Spleen (tissue), 11 donors: ENCODE measurements around the gene AMY2B. TPM values are rescaled to one million over a fixed set of nuclear protein-coding genes. Genes with fewer than 3 reads are reported as not detected.

Source experiments
- DNase-seq: peaks from one replicate; pipeline ENCODE4 v3.0.0-alpha.2; 2020
- H3K27ac ChIP-seq, 8 donors: fragments of 200-600 bp; sonication (generic) in 7 of 8; 1 replicate in 4 of 8; 2 replicates in 4 of 8; pipeline versions ENCODE4 v1.5.0 to v1.8.0; 2016 to 2021; ENCODE audit warnings: inconsistent platforms in 4 of 8, mild to moderate bottlenecking in 4 of 8, moderate library complexity in 1 of 8
- H3K27me3 ChIP-seq, 7 donors: fragments of 200-600 bp; sonication (generic) in 6 of 7; replicated peaks in 1 of 7; 1 replicate in 4 of 7; 2 replicates in 3 of 7; pipeline versions ENCODE4 v1.5.0 to v1.8.0; 2016 to 2021; ENCODE audit warnings: inconsistent platforms in 3 of 7, mild to moderate bottlenecking in 1 of 7
- H3K36me3 ChIP-seq, 6 donors: fragments of 200-600 bp; sonication (generic) in 5 of 6; 1 replicate in 4 of 6; 2 replicates in 2 of 6; pipeline versions ENCODE4 v1.5.0 to v1.8.0; 2016 to 2021; ENCODE audit warnings: inconsistent platforms in 2 of 6
- H3K4me1 ChIP-seq, 6 donors: fragments of 200-600 bp; sonication (generic) in 5 of 6; 1 replicate in 3 of 6; 2 replicates in 3 of 6; pipeline versions ENCODE4 v1.5.0 to v1.8.0; 2016 to 2021; ENCODE audit warnings: inconsistent platforms in 3 of 6
- H3K4me3 ChIP-seq, 8 donors: fragments of 200-600 bp; sonication (generic) in 7 of 8; 1 replicate in 4 of 8; 2 replicates in 4 of 8; pipeline versions ENCODE4 v1.5.0 to v1.8.0; 2016 to 2021; ENCODE audit warnings: inconsistent platforms in 4 of 8, mild to moderate bottlenecking in 4 of 8, moderate library complexity in 2 of 8
- H3K9me3 ChIP-seq, 8 donors: fragments of 200-600 bp; sonication (generic) in 7 of 8; 1 replicate in 4 of 8; 2 replicates in 4 of 8; pipeline versions ENCODE4 v1.5.0 to v1.8.0; 2016 to 2021; ENCODE audit warnings: inconsistent platforms in 4 of 8
- POLR2A ChIP-seq, 3 donors: fragments of 450-650 bp; IDR thresholded peaks; one replicate each; pipeline ENCODE4 v1.5.1; 2017; ENCODE audit warnings: antibody characterized with exemption in 3 of 3, mild to moderate bottlenecking in 1 of 3
- POLR2AphosphoS5 ChIP-seq, 3 donors: sonication (generic); formaldehyde crosslinking; IDR thresholded peaks; one replicate each; pipeline ENCODE4 v1.5.1; 2017; ENCODE audit warnings: antibody characterized with exemption in 3 of 3
- WGBS, 5 donors: extraction: QIAGEN DNeasy Blood & Tissue Kit in 3 of 5; methylation state at CpG; one replicate each; pipeline versions ENCODE4 v1.1.5 to v1.1.7; 2013 to 2018; 5-methylcytosine and 5-hydroxymethylcytosine counted together
- intact Hi-C: fragments of 100-400 bp; cut with DNase I; formaldehyde crosslinking; loops from one replicate; pipeline ENCODE4 v1.15.0; 2023; ENCODE audit warnings: low total_unique reads
- polyA plus RNA-seq, 3 donors: library from polyadenylated mRNA; stranded (reverse); fragments of 200-250 nt; gene quantifications; one replicate each; pipeline ENCODE4 v1.2.1, GENCODE V29; 2013
- total RNA-seq, 7 donors: library from RNA; depleted of rRNA in 3 of 7; stranded (reverse); fragments of >200 nt in 3 of 7; fragmentation: NEBNext Ultra II Directional in 4 of 7; extraction: Animal tissue kit (Norgen Biotek cat#: 25700) in 4 of 7; gene quantifications; one replicate each; pipeline versions ENCODE4 v1.1.0 to v1.2.1, GENCODE V29; 2016 to 2021
- TF ChIP-seq, protein P1 (sequence below), 11 experiments: fragments of 200-600 bp in 7 of 11; fragments of 450-650 bp in 4 of 11; sonication (generic) in 4 of 11; IDR thresholded peaks in 8 of 11; conservative IDR thresholded peaks in 3 of 11; 1 replicate in 7 of 11; 2 replicates in 4 of 11; pipeline versions ENCODE4 v1.4.0 to v1.8.0; 2016 to 2021; ENCODE audit warnings: antibody characterized with exemption in 11 of 11, inconsistent platforms in 4 of 11, mild to moderate bottlenecking in 1 of 11
- donor health status: healthy with polysubstance abuse.
- donor health status: DM: no; HTN: no; CAD: no; lungs with moderate emphysema.
- donor health status: DM: no; HTN: no; CAD: no.
- donor health status: Bipolar disorder and iron deficiency.
- donor health status: healthy.
- donor health status: DM: no; HTN: no; CAD: no.
- donor health status: DM: yes; HTN: yes; CAD: no.

Gene AMY2B
- total and polyA plus RNA-seq, 10 donors, result 15.0 to 47.5 (median 26.2) TPM

DNA sequence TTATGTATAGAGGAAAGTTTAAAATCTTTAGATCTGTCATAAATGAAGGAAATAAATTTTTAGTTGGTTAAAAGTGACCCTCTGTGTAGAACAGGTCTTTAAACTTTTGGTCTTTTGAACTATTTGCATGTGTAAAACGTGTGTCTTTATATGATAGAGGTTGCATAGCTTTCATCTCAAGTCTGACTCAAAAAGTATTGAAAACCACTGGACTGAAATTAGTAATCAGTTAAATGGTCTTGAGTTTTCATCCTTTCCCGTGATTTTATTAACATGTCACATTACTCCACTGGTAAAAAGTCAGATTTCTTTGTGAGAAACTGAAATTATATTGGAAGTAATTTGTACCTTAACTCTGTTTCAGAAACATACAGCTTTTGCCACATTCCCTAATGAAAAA is 44.1 kb upstream of the AMY2B start:
- Histone ChIP-seq H3K27ac (no peak overlapping the region), H3K36me3 (peaks cover 0 to 43% (median 9%) of the 10 kb centered on the region in 6 donors), H3K4me1 (peaks cover 24 to 70% (median 52%) of the 10 kb centered on the region in 6 donors), H3K9me3 (no peaks in the 10 kb centered on the region), H3K4me3 (peak overlapping the region in 5 of 8 donors; percentile 73 to 96 (median 85)), H3K27me3 (no peaks in the 10 kb centered on the region)
- no peak for TF ChIP-seq POLR2AphosphoS5 (IDR thresholded peaks at IDR 0.05)
- TF ChIP-seq, protein P1, sequence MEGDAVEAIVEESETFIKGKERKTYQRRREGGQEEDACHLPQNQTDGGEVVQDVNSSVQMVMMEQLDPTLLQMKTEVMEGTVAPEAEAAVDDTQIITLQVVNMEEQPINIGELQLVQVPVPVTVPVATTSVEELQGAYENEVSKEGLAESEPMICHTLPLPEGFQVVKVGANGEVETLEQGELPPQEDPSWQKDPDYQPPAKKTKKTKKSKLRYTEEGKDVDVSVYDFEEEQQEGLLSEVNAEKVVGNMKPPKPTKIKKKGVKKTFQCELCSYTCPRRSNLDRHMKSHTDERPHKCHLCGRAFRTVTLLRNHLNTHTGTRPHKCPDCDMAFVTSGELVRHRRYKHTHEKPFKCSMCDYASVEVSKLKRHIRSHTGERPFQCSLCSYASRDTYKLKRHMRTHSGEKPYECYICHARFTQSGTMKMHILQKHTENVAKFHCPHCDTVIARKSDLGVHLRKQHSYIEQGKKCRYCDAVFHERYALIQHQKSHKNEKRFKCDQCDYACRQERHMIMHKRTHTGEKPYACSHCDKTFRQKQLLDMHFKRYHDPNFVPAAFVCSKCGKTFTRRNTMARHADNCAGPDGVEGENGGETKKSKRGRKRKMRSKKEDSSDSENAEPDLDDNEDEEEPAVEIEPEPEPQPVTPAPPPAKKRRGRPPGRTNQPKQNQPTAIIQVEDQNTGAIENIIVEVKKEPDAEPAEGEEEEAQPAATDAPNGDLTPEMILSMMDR (IDR thresholded peaks at IDR 0.05 in 8 of 11, conservative IDR thresholded peaks at IDR 0.05 in 3 of 11), result no peak
- no peak for TF ChIP-seq POLR2A (IDR thresholded peaks at IDR 0.05)
- 48 to 68% (median 65%) methylated on average over 2 of the region's 2 CpGs for WGBS, 5 donors
- DNase-seq, result no peak
- intact Hi-C loops, result no loop called here

DNA sequence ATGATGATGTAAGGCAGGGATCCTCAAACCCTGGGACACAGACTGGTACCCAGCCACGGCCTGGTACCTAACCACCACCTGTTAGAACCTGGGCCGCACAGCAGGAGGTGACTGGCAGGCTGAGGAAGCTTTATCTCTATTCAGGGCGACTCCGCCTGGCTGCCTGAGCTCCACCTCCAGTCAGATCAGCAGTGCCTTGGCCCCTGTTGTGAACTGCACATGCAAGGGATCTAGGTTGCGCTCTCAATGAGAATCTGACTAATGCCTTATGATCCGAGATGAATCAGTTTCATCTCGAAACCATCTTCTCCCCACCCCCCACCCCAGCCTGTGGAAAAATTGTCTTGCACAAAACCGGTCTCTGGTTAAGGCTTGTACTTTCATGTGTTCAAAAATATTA is 41.6 kb upstream of the AMY2B start:
- 80 to 93% (median 87%) methylated on average over 8 of the region's 8 CpGs for WGBS, 5 donors
- peaks cover 0 to 67% (median 17%) of the 10 kb centered on the region in 6 donors for H3K36me3 ChIP-seq
- no peaks in the 10 kb centered on the region for H3K27me3 ChIP-seq
- no peaks in the 10 kb centered on the region for H3K9me3 ChIP-seq
- intact Hi-C loops, result no loop called here
- no peak overlapping the region for H3K27ac ChIP-seq
- no peak overlapping the region for H3K4me3 ChIP-seq
- TF ChIP-seq POLR2A (IDR thresholded peaks at IDR 0.05), result no peak
- H3K4me1 ChIP-seq, result peaks cover 24 to 90% (median 60%) of the 10 kb centered on the region in 6 donors
- peak; percentile 60 for DNase-seq

DNA sequence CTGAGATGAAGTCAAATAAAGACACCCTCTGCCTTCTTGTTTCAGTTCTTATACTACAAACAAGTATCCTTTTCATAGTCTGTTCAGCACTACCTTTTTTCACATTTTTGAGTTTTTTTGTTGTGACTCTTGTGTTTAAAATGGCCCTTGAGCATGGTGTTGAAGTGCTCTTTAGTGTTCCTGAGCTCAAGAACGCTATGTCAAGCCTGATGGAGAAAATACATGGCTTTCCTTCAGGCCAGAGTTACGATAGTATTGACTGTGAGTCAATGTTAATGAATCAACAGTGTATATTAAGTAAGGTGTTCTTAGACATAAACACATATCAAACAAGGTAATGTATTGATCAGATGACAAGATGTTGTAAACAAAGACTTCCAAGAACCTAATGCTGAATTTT is 33.2 kb upstream of the AMY2B start:
- no peak for DNase-seq
- Histone ChIP-seq H3K9me3 (no peaks in the 10 kb centered on the region), H3K36me3 (peaks cover 6 to 100% (median 86%) of the 10 kb centered on the region in 6 donors), H3K4me1 (peaks cover 0 to 15% (median 4%) of the 10 kb centered on the region in 6 donors), H3K27ac (no peak overlapping the region), H3K4me3 (no peak overlapping the region), H3K27me3 (no peaks in the 10 kb centered on the region)
- WGBS, 5 donors, result 95 to 97% (median 96%) methylated on average over 2 of the region's 2 CpGs
- intact Hi-C loops, result no loop called here
- TF ChIP-seq POLR2AphosphoS5 (IDR thresholded peaks at IDR 0.05) (no peak), POLR2A (IDR thresholded peaks at IDR 0.05) (no peak)
- TF ChIP-seq, protein P1 (IDR thresholded peaks at IDR 0.05 in 8 of 11, conservative IDR thresholded peaks at IDR 0.05 in 3 of 11), result no peak

DNA sequence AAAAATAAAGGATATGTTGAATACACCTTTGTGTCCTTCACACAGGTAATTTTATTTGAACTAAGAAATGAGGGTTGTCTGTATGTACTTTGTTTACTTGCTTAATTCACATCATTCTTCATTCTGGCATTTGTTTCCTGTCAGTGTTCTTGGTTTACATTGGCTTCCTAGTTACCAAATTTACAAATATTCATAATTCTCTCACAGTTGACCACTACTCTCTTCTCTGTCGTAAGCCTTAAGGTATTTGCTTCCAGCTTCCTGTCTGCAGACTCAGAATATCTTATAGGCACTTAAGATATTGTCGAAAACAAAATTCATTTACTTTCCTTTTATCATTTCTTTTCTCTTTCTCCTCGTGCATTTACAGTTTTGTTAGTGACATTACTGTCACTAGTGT is 30.0 kb upstream of the AMY2B start:
- no peak for DNase-seq
- 87 to 93% (median 90%) methylated on average over 3 of the region's 3 CpGs for WGBS, 5 donors
- Histone ChIP-seq H3K27me3 (no peaks in the 10 kb centered on the region), H3K9me3 (no peaks in the 10 kb centered on the region), H3K36me3 (peaks cover 6 to 100% (median 91%) of the 10 kb centered on the region in 6 donors), H3K27ac (no peak overlapping the region), H3K4me3 (no peak overlapping the region), H3K4me1 (no peaks in the 10 kb centered on the region)
- intact Hi-C loops, result no loop called here
- TF ChIP-seq POLR2A (IDR thresholded peaks at IDR 0.05) (no peak), POLR2AphosphoS5 (IDR thresholded peaks at IDR 0.05) (no peak)
- TF ChIP-seq, protein P1 (IDR thresholded peaks at IDR 0.05 in 8 of 11, conservative IDR thresholded peaks at IDR 0.05 in 3 of 11), result no peak

DNA sequence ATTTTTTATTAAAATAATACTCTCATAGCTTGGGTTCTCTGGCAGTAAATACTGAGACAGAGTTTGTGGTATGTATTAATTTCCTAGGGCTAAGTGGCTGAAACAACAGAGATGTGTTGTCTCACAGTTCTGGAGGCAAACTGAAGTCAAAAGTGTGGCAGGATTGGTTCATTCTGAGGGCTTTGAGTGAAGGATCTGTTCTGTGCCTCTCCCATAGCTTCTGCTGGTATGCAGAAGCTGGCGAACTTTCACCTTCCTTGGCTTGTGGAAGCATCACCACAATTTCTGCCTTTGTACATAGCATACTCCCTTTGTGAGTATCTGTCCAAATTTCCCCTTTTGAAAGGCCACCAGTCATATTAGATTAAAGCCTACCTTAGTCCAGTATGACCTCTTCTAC is 24.9 kb upstream of the AMY2B start:
- Histone ChIP-seq H3K36me3 (peaks cover 2 to 100% (median 84%) of the 10 kb centered on the region in 6 donors), H3K4me3 (no peak overlapping the region), H3K27ac (no peak overlapping the region), H3K9me3 (no peaks in the 10 kb centered on the region), H3K4me1 (no peaks in the 10 kb centered on the region), H3K27me3 (no peaks in the 10 kb centered on the region)
- 91 to 100% (median 100%) methylated on average over 1 of the region's 1 CpG for WGBS, 5 donors
- TF ChIP-seq, protein P1 (IDR thresholded peaks at IDR 0.05 in 8 of 11, conservative IDR thresholded peaks at IDR 0.05 in 3 of 11), result no peak
- TF ChIP-seq POLR2A (IDR thresholded peaks at IDR 0.05), result no peak
- no peak for TF ChIP-seq POLR2AphosphoS5 (IDR thresholded peaks at IDR 0.05)
- intact Hi-C loops, result no loop called here
- no peak for DNase-seq
